Myocyte (in vitro differentiated cells): ENCODE results near the gene DZIP1. TPM values are rescaled to one million over a fixed set of nuclear protein-coding genes. Genes with fewer than 3 reads are reported as not detected.

Experiments used
- DNase-seq: peaks from one replicate; pipeline ENCODE4 v3.0.0-alpha.2; 2012; ENCODE audit warnings: low read depth
- total RNA-seq: library from RNA; depleted of rRNA; stranded (reverse); fragments of >200 nt; gene quantifications from 2 replicates; pipeline ENCODE4 v1.2.3, GENCODE V29; 2014

DZIP1 gene
- total RNA-seq, 1 donor from 2014 or later: 23.0 TPM

- peak; percentile 61 for DNase-seq
Observed at GRCh38 chr13:95643936-95644598, 439 bp downstream of the DZIP1 start.

GRCh38 chr13:95643571-95643935 lies 953 bp downstream of the DZIP1 start:
- peak; percentile 47 for DNase-seq

GRCh38 chr13:95642999-95643398 lies 1.5 kb downstream of the DZIP1 start:
- DNase-seq: no peak

GRCh38 chr13:95642028-95642621 lies 2.4 kb downstream of the DZIP1 start:
- DNase-seq: no peak

GRCh38 chr13:95641291-95642027 lies 3.0 kb downstream of the DZIP1 start:
- DNase-seq: no peak

- DNase-seq: no peak
Observed at GRCh38 chr13:95636853-95637252, 7.7 kb downstream of the DZIP1 start.

GRCh38 chr13:95630593-95630992 lies 13.9 kb downstream of the DZIP1 start:
- no peak for DNase-seq

- no peak for DNase-seq
Observed at GRCh38 chr13:95629071-95629470, 15.4 kb downstream of the DZIP1 start.

GRCh38 chr13:95628488-95628887 lies 16.0 kb downstream of the DZIP1 start:
- DNase-seq: no peak

- DNase-seq: no peak
Observed at GRCh38 chr13:95627590-95627989, 16.9 kb downstream of the DZIP1 start.

GRCh38 chr13:95626768-95627167 lies 17.7 kb downstream of the DZIP1 start:
- DNase-seq: no peak

- peak; percentile 42 for DNase-seq
Observed at GRCh38 chr13:95624020-95624419, 20.5 kb downstream of the DZIP1 start.

GRCh38 chr13:95623141-95623540 lies 21.4 kb downstream of the DZIP1 start:
- no peak for DNase-seq

- DNase-seq: no peak
Observed at GRCh38 chr13:95620825-95621498, 23.5 kb downstream of the DZIP1 start.

GRCh38 chr13:95620030-95620824 lies 24.3 kb downstream of the DZIP1 start:
- DNase-seq: no peak

- DNase-seq: no peak
Observed at GRCh38 chr13:95615539-95615938, 29.0 kb downstream of the DZIP1 start.

- no peak for DNase-seq
Observed at GRCh38 chr13:95614641-95615245, 29.8 kb downstream of the DZIP1 start.

- peak; percentile 87 for DNase-seq
Observed at GRCh38 chr13:95608640-95609323, 35.7 kb downstream of the DZIP1 start.

- DNase-seq: no peak
Observed at GRCh38 chr13:95607366-95607765, 37.1 kb downstream of the DZIP1 start.
